ENCODE results near the gene RFPL3.
"Not testable (repeated sequence)": the region's sequence is repeated elsewhere in the genome, so short reads cannot be mapped to it uniquely, and the experiment has no call there.

RFPL3 gene

DNA sequence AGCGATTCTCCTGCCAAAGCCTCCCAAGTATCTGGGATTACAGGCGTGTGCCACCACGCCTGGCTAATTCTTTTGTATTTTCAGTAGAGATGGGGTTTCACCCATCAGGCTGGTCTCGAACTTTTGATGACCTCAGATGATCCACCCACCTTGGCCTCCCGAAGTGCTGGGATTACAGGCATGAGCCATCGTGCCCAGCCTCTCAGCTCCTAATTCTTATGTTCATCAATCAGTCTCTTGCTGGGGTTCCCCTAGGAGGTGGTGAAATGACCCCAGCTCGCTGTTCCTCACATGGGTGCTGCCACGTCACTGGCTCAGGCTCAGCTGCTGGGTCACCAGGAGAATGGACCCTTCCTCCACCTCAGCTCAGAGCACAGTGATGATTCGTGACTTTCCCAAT lies at the start of gene RFPL3:
RFPL3 (plus strand) TSS at position 301 of the 400 bp plus-strand sequence. CDS start 205 bp downstream, outside the sequence.
- not testable (repeated sequence) for DNase-seq

GRCh38 chr22:32308191-32308590 lies 49.5 kb upstream of the RFPL3 start:
- DNase-seq: no peak

DNA sequence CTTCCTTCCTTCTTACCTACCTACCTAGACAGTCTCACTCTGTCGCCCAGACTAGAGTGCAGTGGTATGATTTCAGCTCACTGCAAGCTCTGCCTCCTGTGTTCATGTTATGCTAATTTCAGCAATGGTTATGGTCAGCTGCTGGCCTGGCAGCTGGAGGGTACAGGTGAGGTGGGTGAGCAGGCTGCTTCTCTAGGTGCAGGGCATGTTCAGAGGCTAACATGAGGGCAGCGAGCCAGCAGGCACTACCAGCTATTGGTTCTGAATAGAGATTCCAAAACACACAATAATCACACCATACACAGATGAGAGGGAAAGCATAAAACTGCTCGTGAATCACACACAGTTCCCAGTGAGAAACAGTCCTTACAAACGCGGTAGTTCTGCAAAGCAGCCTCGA lies 48.7 kb upstream of the RFPL3 start:
- DNase-seq: no peak

GRCh38 chr22:32309585-32310251 lies 47.9 kb upstream of the RFPL3 start:
- no peak for DNase-seq

GRCh38 chr22:32310777-32311176 lies 46.9 kb upstream of the RFPL3 start:
- DNase-seq: no peak

GRCh38 chr22:32311551-32312071 lies 46.1 kb upstream of the RFPL3 start:
- no peak for DNase-seq

DNA sequence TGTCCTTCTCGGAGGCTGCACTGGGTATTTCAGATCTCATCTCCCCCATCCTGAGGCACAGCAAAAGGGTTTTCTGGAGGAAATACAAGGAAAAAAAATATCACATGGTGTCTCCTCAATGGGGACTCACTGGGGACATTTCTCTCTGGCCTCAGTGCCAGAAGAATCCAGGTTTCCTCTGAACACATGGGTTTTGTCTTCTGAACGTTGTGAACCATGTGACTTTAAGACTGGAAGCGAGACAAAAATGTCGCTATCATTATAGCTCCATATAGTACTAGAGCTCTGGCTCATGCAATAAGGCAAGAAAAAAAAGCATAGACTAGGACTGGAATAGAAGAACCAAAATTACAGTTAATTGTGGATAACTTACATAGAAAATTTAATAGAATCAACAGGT lies 44.9 kb upstream of the RFPL3 start:
- DNase-seq: no peak

GRCh38 chr22:32313532-32313931 lies 44.1 kb upstream of the RFPL3 start:
- no peak for DNase-seq

DNA sequence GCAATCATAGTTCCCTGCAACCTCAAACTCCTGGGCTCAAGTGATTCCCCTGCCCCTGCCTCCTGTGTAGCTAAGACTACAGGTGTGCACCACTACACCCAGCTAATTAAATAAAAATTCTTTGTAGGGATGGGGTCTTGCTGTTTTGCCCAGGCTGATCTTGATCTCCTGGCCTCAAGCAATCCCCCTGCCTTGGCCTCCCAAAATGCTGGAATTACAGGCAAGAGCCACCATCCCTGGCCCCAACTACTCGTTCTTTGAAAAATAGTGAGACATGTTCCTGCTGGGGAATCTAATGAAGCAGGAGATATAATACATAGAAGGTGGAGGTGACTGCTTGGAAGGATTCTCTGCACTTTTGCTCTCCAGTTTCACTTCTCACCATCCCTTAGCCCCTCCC lies 40.1 kb upstream of the RFPL3 start:
- DNase-seq: no peak

DNA sequence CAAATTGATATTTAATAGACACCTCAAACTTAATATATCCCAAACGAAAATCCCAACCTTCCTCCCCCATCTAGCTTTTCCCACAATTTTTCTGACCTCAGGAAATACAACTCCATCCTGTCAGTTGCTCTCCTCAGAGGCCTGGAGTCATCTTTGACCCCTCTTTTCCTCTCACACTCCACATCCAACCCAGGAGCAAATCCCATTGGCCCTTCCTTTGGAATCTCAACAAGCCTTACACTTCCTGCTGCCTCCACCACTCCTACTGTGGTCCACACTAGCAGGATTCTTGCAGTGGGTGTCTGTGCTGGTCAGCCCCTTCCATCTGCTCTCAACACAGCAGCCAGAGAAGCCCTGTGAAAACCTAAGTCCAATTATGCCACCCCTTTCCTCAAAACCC lies 39.3 kb upstream of the RFPL3 start:
- DNase-seq: no peak

GRCh38 chr22:32319861-32320406 lies 37.7 kb upstream of the RFPL3 start:
- DNase-seq: no peak

DNA sequence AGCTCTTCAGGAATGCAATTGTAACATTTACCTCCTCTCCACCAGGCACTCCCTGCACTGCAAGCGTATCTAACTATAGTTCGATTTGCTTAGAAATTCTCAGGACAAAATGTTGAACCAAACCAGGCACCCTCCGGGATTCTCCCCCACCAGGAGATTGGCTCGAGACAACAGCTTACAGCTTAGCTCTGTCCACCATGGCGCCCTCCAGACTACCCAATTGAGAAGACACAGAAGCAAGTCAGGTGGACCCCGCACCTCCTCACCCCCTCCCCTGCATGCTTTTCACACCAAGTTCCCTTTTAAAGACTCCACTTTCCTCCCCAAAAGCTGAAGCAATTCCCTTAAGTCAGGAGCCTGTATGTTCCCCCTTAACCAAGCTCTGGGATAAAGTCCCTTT lies 34.7 kb upstream of the RFPL3 start:
- no peak for DNase-seq

- no peak for DNase-seq
These were observed 34.0 kb upstream of the RFPL3 start for GRCh38 chr22:32323513-32324164.

GRCh38 chr22:32324505-32325415 lies 32.9 kb upstream of the RFPL3 start:
- DNase-seq: no peak

GRCh38 chr22:32325416-32325801 lies 32.3 kb upstream of the RFPL3 start:
- no peak for DNase-seq

- no peak for DNase-seq
These were observed 31.8 kb upstream of the RFPL3 start for GRCh38 chr22:32325811-32326237.

- no peak for DNase-seq
These were observed 31.0 kb upstream of the RFPL3 start for GRCh38 chr22:32326647-32327046.

GRCh38 chr22:32327066-32327465 lies 30.6 kb upstream of the RFPL3 start:
- no peak for DNase-seq

DNA sequence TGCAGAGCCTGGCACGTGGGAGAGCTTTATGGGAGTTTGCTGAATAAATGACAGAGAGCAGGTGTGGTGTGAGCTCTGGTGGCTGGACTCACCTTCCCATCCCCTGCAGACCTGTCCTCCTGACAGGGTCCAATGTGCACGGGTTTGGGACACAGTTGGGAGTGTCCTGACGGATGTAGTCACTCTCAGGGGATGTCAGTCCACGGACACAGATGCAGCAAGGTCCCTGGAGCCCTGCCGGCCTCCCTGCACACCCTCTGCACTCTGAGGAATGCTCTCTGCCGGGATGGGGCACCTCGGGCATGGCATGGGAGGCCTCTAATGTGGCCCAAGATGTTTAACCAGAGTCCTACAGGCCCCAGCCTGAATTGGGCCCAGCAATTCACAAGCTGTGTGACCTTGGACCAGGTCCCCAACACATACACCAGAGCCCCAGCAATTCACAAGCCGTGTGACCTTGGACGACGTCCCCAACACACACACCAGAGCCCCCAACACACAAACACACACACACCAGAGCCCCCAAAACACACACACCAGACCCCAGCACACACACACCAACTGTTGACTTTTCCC lies 30.0 kb upstream of the RFPL3 start:
- no peak for DNase-seq

GRCh38 chr22:32328306-32329201 lies 29.1 kb upstream of the RFPL3 start:
- DNase-seq: no peak

GRCh38 chr22:32329202-32329645 lies 28.4 kb upstream of the RFPL3 start:
- DNase-seq: no peak
